NT2/D1 (cell line): ENCODE measurements around the gene POLR1A.

Experiments
- DNase-seq: peaks from one replicate; pipeline ENCODE4 v3.0.0-alpha.2; 2011; ENCODE audit warnings: low read depth, low spot score
- H3K27me3 ChIP-seq: 2 replicates; pipeline ENCODE4 v1.6.0; 2011; ENCODE audit warnings: mild to moderate bottlenecking; ENCODE audit not compliant: insufficient read length, insufficient read depth
- H3K36me3 ChIP-seq: 2 replicates; pipeline ENCODE4 v1.6.1; 2011; ENCODE audit warnings: mild to moderate bottlenecking, low read length, mixed read lengths; ENCODE audit not compliant: insufficient read depth, insufficient read length
- H3K4me1 ChIP-seq: 2 replicates; pipeline ENCODE4 v1.5.1; 2011; ENCODE audit not compliant: insufficient read depth, insufficient read length
- H3K4me3 ChIP-seq: 2 replicates; pipeline ENCODE4 v1.5.1; 2011; ENCODE audit warnings: low read depth; ENCODE audit not compliant: insufficient read length
- H3K9ac ChIP-seq: 2 replicates; pipeline ENCODE4 v1.6.0; 2011; ENCODE audit warnings: low read depth; ENCODE audit not compliant: insufficient read length
- H3K9me3 ChIP-seq: 2 replicates; pipeline ENCODE4 v1.5.1; 2011; ENCODE audit warnings: mild to moderate bottlenecking, low read length; ENCODE audit not compliant: insufficient read depth
- SUZ12 ChIP-seq: IDR thresholded peaks from 2 replicates; pipeline ENCODE4 v1.6.1; 2011; ENCODE audit not compliant: insufficient read length, insufficient read depth; ENCODE audit errors: extremely low read depth
- YY1 ChIP-seq: IDR thresholded peaks from 2 replicates; pipeline ENCODE4 v1.6.1; 2011; ENCODE audit not compliant: insufficient read length, insufficient read depth
- ZNF274 ChIP-seq: IDR thresholded peaks from 2 replicates; pipeline ENCODE4 v1.6.1; 2011; ENCODE audit warnings: mild to moderate bottlenecking, low read depth, low read length

POLR1A gene

DNA sequence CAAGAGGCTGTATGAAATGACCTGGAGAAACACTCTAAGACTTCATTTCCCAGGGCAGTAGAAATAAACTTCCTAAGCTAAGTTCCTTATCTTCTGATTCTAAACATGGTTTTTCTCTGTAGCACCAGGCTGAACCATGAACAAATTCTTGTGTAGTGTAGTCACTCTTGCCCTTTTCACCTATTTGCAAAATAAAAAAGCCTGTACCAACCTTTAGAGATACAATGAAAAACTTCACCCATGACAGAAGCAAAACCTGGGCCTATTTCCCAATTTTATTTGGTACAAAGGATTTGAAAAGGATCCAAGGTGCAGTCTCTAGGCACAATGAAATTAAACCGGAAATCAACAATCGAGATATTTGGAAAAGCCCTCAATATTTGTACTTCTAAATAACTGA, 43.6 kb downstream of the POLR1A start:
- Histone ChIP-seq H3K27me3 (no peaks in the 10 kb centered on the region), H3K36me3 (peaks cover 75% of the 10 kb centered on the region), H3K9me3 (peaks cover 12% of the 10 kb centered on the region; the same call in 1 of the 2 replicates), H3K9ac (no peak overlapping the region), H3K4me3 (no peak overlapping the region), H3K4me1 (no peaks in the 10 kb centered on the region)
- DNase-seq: no peak
- TF ChIP-seq ZNF274: no peak
- TF ChIP-seq YY1: no peak
- no peak for TF ChIP-seq SUZ12

DNA sequence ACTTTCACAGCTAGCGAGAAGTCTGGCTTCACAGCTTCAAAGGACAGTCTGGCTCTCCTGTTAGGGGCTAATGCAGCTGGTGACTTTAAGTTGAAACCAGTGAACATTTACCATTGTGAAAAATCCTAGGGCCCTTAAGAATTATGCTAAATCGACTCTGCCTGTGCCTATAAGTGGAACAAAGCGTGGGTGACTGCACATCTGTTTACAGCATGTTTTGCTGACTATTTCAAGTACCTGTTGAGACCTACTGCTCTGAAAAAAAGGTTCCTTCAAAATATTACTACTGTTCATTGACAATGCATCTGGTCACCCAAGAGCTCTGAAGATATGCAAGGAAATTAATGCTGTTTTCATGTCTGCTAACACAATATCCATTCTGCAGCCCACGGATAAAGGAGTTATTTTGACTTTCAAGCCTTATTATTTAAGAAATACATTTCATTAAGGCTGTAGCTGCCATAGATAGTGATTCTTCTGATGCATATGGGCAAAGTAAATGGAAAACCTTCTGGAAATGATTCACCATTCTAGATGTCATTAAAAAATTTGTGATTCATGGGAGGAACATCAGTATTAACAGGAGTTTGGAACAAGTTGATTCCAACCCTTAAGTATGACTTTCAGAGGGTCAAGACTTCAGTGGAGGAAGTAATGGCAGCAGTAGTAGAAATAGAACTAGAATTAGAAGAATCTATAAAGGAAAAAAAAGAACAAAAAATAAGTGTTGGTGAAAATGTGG, 48.9 kb downstream of the POLR1A start:
- DNase-seq: no peak
- Histone ChIP-seq H3K27me3 (no peaks in the 10 kb centered on the region), H3K4me1 (no peaks in the 10 kb centered on the region), H3K36me3 (peaks cover 74% of the 10 kb centered on the region), H3K9me3 (no peaks in the 10 kb centered on the region), H3K4me3 (no peak overlapping the region), H3K9ac (no peak overlapping the region)
- no peak for TF ChIP-seq YY1
- TF ChIP-seq ZNF274: no peak

DNA sequence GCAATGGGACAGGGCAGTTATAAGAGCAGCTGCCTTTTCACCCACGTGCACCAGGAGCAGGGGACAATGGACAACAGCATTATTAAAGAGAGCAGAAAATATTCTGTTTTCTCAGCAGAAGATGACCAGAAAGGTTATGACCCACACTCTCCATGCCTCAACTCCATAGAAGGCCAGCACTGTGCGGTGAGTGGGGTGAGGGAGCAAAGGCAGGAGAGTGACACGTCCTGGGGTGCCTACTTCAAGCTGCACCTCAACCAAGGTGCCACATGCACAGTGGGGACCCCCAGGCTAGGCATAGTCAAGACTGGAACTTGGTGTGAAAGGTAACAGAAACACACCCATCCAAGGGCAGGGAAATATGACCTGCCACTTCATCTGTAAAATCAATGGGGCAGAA, 50.4 kb downstream of the POLR1A start:
- H3K36me3 ChIP-seq: peaks cover 74% of the 10 kb centered on the region
- H3K4me1 ChIP-seq: no peaks in the 10 kb centered on the region
- TF ChIP-seq SUZ12 (no peak), YY1 (no peak), ZNF274 (no peak)
- no peak overlapping the region for H3K4me3 ChIP-seq
- H3K9ac ChIP-seq: no peak overlapping the region
- no peaks in the 10 kb centered on the region for H3K9me3 ChIP-seq
- no peak for DNase-seq
- H3K27me3 ChIP-seq: no peaks in the 10 kb centered on the region

DNA sequence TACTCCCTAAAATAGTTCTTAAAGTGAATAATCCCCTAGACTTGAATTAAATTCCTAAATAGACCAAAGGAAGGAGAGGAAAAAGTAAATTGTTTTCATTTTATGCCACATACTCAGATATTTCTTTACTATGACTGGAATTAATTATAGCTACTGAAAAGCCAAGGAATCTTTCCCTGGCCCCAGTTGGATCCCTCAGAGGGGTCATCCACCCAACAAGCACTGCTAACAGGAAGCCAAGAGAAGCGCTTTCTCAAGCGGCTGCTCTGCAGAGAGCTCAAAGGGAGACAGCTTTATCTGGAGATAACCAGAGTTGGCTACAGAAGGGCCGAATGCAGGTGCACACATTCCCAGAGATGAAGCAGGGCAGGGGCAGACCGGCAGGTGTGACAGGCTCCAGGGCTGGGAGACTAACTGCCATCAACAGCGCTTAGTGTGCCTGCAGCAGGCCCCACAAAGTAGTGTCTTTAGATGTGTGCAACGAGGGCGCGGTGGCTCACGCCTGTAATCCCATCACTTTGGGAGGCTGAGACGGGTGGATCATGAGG, 51.1 kb downstream of the POLR1A start:
- Histone ChIP-seq H3K4me3 (no peak overlapping the region), H3K4me1 (no peaks in the 10 kb centered on the region), H3K27me3 (no peaks in the 10 kb centered on the region), H3K36me3 (peaks cover 72% of the 10 kb centered on the region), H3K9me3 (no peaks in the 10 kb centered on the region), H3K9ac (no peak overlapping the region)
- no peak for TF ChIP-seq ZNF274
- no peak for TF ChIP-seq SUZ12
- no peak for TF ChIP-seq YY1
- no peak for DNase-seq

DNA sequence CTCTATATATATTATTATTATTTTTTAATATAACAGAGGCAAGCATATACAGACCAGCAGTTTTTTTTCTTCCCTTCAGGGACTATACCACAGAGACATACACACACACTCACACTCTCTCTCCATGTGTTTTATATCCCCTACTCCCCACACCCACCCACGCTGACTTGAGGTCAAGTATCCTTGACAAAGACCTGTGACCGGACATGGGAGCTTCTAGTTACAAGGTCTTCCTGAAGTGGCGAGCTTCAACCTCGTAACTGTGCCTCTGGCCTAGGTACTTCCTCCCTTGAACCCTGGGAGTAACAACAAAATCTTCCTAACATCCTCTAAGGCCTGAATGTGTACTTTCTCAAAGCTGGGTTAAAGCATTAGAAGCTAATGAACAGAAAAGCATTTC, 52.5 kb downstream of the POLR1A start:
- Histone ChIP-seq H3K27me3 (no peaks in the 10 kb centered on the region), H3K9me3 (no peaks in the 10 kb centered on the region), H3K4me3 (no peak overlapping the region), H3K36me3 (peaks cover 75% of the 10 kb centered on the region), H3K9ac (no peak overlapping the region), H3K4me1 (no peaks in the 10 kb centered on the region)
- TF ChIP-seq SUZ12: no peak
- TF ChIP-seq YY1: no peak
- TF ChIP-seq ZNF274: no peak
- DNase-seq: no peak

DNA sequence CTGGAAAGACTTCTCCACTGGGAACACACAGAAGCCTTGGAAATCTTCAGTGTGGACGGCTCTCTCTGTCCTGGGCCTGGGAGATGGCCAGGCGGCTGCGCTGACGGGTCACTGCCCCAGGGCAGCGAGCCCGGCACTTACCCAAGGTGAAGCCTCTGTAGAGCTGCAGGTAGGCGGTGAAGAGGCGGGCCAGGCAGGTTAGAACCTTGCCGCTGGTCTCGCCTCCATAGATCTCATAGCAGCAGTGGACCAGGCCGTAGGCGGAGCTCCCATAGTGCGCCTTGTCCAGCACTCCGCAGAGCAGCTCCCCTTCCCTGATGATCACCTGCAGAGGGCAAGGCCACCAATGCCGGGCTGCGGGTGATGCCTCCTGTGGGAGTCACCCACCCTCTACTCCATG, 53.0 kb downstream of the POLR1A start:
- Histone ChIP-seq H3K9me3 (no peaks in the 10 kb centered on the region), H3K4me3 (no peak overlapping the region), H3K9ac (no peak overlapping the region), H3K36me3 (peaks cover 79% of the 10 kb centered on the region), H3K27me3 (no peaks in the 10 kb centered on the region), H3K4me1 (no peaks in the 10 kb centered on the region)
- TF ChIP-seq YY1 (no peak), ZNF274 (no peak), SUZ12 (no peak)
- no peak for DNase-seq

DNA sequence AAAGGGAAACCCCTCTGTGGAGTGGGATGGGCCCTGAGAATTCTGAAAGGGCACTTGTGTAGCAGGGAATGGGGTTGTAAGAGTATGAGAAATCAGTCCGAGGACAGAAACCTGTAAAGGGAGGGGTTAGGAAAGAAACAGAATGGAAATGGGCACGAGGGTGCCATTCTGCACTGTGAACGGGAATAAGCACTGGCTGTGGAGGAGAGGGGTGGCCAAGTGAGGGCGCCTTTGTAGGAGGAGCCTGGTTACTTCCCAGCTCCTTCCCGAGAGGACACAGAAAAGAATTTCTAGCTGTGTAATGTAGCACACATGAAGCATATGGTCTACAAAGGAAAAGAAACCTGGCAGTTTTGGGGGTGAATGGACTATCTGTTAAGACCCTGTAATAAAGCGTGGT, 53.4 kb downstream of the POLR1A start:
- Histone ChIP-seq H3K9ac (no peak overlapping the region), H3K36me3 (peaks cover 80% of the 10 kb centered on the region), H3K9me3 (no peaks in the 10 kb centered on the region), H3K27me3 (no peaks in the 10 kb centered on the region), H3K4me1 (no peaks in the 10 kb centered on the region), H3K4me3 (no peak overlapping the region)
- TF ChIP-seq YY1: no peak
- no peak for TF ChIP-seq ZNF274
- TF ChIP-seq SUZ12: no peak
- no peak for DNase-seq
